Stomach (tissue), 4 donors: ENCODE results near the gene DCT.

Experiments used
- CTCF ChIP-seq, 7 experiments: fragments of 450-650 bp in 4 of 7; fragments of 200-600 bp in 3 of 7; sonication (generic) in 3 of 7; IDR thresholded peaks; one replicate each; pipeline ENCODE4 v1.5.1; 2016 to 2019; ENCODE audit warnings: antibody characterized with exemption in 7 of 7, control low read depth in 2 of 7, mild to moderate bottlenecking in 1 of 7
- EP300 ChIP-seq: sonication (generic); formaldehyde crosslinking; IDR thresholded peaks from one replicate; pipeline ENCODE4 v1.6.1; 2017; ENCODE audit warnings: antibody characterized with exemption
- POLR2A ChIP-seq, 4 donors: fragments of 450-650 bp; IDR thresholded peaks; one replicate each; pipeline ENCODE4 v1.6.1; 2016; ENCODE audit warnings: antibody characterized with exemption in 4 of 4, control low read depth in 2 of 4, mild to moderate bottlenecking in 1 of 4, moderate library complexity in 1 of 4
- POLR2AphosphoS5 ChIP-seq, 3 donors: sonication (generic); formaldehyde crosslinking; IDR thresholded peaks; one replicate each; pipeline ENCODE4 v1.6.1; 2016; ENCODE audit warnings: antibody characterized with exemption in 3 of 3

DNA sequence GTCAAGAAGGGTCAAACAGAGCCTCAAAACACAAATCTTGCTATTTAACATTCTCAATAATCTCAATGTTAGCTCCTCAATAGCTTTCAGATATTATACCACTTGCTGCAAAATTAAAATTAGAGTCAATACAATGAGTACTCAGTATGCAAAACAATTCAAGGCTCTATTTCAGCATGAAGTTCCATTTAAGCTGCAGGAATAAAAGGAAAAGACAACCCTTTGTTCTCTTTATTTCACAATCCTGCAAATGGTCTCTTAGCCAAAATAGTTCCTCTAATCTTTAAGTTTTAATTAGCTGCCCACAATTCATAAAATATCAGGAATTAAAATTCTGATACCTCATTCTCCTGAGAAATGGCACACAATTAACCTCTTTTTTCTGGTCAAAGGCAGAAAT lies 40.5 kb upstream of the DCT start:
- no peak for TF ChIP-seq CTCF (IDR thresholded peaks at IDR 0.05)
- TF ChIP-seq POLR2A (IDR thresholded peaks at IDR 0.05) = no peak
- TF ChIP-seq EP300 = no peak
- no peak for TF ChIP-seq POLR2AphosphoS5 (IDR thresholded peaks at IDR 0.05)
